Activated CD4-positive, alpha-beta T cell treated with anti-CD3 and anti-CD28 coated beads for 1 hour (primary cell): ENCODE data around the gene PPFIBP1.
"Not testable (repeated sequence)": the region's sequence is repeated elsewhere in the genome, so short reads cannot be mapped to it uniquely, and the experiment has no call there.

ENCODE experiments used
- DNase-seq: peaks from one replicate; pipeline ENCODE4 v3.0.0-alpha.2; 2020

Gene PPFIBP1

DNA sequence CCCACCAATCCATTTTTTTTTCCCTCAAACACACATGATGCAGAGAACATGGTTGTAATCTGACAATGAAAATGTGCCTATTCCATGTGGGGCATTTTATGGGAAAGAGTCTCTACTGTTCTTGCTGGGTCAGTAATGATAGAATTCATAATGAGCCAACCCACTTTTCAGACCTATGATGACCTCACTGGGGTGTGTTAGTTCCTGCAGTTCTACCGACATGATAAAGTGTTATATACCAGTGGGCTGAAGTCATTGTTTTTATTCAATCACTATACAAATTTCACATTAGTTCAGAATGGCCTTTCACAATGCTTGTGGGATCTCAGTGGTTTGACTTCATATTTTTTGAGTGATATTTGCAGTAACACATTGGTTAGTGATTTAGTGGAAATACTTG is 47.5 kb downstream of the PPFIBP1 start:
- no peak for DNase-seq

DNA sequence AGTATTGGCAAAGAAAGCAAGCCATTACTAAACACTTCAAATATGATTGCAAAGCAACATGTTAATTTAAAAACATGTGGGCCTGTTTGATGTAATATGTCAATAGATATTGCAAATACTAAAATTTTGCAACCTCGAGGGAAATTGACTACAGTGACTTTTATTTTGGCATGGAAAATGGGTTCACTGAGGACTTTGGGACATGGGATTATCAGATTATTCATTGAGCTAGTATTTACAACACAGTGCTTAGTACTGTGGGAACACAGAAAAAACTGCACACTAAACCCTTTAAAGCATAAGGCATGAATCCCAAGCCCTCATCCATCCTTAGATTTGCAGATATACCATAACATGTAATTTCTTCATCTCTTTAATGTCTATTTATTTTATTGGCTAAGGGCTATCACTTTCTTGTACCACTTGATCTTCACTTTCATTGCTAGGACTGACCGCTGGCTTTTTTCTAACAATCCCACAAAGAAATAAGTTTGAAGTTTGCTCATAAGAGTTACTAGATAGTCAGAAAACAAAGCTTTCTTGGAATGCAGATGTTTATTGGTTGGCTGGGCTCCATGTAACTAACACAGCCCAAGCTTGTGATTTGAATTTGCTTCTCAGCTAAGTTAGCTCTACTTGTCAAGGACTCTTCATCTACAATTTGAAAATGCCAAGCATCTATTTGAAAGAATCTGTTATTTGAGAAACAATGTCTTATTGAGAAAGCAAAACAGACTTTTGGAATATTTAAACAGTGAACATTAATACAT is 48.7 kb downstream of the PPFIBP1 start:
- DNase-seq = no peak

DNA sequence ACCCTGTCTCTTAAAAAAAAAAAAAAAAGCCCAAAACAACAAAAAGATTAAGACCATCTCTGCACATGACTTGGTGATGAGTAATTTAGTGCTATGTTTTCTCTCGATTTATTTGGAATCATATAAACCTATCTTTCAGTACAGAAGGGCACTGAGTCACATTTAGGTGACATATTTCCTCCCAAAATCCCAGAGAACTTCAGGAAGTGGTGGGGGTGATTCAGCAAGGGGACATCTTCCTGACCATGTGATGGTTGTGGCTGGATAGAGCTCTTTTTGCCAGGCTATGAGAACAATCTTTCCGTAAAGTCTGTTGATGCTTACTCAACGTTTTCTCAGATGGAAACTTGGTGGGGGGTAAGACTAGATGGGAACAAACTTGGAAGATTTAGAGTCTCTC is 50.0 kb downstream of the PPFIBP1 start:
- no peak for DNase-seq

DNA sequence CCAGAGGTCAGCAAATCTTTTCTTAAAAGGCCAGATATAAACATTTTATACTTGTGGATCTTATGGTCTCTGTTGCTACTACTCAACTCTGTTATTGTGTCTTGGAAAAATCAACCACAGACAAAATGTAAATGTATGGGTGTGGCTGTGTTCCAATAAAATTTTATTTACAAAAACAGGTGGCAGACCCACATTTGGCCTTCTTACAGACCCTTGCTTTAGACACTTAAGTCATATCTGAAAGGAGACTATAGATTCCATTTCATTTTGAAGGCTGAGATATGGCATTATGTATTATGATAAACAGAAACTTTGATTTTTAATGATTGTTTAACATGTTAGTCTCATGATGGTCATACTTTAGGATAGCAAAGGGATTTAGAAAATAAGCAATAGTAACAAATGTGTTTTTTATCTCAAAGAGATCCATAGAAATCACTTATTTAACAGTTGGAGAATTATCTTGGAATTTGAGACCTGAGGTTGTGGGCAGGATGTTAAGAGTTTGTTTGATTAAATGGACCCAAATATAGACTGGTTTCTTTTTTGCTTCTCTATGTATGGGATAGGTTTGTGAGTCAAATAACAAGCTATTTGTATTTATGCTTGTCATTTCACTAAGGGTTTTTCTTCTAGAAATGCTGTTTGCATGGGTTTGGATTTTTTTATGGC is 51.2 kb downstream of the PPFIBP1 start:
- no peak for DNase-seq

DNA sequence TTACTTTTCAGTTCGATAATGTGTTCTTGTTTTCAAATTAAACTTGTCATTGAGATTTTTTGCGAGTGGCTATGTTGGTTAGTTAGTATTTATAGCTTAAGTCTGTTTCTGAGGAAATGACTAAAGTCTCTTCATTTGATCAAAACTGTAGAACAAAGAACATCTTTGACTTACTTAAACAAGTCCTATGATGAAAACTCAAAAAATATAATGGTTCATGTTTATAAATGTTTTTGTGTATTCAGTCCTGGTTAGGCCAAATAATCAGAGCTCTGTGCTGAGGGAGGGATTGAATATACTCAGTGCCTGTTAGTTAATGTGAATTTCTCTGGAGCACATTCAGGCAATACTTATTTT is 51.7 kb downstream of the PPFIBP1 start:
- DNase-seq = no peak

DNA sequence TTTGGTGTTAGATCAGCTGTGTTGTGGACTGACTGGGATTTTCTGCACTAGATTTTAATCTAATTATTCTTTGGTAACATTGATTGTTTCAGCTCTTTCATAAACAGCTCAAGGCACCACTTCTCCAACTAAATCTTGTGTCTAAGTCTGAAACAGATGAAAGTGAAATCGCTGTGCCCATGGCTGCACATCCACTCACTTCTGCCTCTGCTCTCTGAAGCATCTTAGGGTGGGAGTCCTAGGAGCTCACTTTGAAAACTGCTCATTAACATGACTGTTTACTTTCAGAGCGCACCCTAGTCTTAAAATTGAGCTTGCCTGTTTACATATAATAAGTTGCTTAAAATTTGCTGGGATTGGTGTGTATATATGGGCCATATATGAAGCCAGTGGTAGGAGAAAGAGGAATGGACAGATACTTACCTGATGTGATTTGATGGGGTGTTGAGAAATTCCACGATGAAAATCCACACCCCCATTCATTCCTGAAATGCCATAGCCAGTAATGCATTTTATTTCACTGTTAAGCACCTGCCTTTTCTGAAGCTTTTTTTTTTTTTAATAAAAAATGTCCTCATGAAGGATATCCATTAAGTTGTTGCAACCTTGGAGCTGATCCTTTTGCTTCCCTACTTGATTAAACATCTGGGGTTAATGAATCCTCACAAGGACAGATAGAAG is 52.8 kb downstream of the PPFIBP1 start:
- no peak for DNase-seq

DNA sequence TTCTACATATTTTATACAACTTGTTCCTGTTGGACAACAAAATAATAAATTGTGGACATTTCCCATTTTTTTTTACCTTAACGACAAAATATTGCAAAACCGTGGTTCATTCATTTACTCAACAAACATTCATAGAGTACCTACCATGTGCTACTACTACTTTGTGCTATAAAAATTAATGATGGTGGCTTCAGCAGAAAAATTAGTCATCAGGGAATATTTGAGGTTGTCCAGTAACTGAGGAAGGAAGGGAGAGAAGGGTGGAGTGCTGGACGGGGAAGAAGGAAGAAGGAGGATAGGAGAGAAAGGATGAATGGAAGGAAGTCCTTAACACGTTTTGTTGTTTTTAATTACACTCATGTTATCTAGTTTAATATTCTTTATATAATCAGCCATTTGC is 53.7 kb downstream of the PPFIBP1 start:
- DNase-seq = no peak

DNA sequence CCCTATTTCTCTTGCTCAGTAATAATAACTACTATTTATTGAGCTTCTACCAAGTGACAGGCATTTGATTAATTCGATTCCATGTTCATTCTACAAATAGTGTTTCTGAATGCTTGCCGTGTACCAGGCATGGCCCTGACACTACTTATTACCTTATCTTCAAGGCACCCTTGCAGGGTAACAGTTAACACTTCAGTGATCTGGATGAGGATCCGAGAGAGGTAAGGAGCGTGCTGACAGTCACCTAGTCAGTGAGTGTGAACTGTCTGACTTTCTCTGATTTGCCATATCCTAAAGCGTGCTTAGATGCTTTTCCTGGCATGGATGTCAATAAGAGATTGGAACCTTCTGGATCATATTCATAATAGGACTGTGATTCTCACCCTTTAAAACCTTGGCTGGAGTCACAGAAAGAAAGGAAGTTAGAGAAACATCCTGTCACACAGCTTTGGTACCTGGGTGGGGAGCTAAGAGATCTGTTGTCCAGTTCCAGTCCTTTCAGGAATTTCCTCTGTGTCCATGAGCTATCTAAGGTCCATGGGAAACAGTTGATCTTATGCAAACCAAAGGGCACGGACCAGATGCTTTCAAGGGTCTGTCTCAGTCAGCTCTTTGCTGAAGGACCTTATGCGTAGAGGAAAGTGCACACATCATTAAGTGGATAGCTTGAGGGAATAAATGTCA is 54.8 kb downstream of the PPFIBP1 start:
- DNase-seq = no peak

DNA sequence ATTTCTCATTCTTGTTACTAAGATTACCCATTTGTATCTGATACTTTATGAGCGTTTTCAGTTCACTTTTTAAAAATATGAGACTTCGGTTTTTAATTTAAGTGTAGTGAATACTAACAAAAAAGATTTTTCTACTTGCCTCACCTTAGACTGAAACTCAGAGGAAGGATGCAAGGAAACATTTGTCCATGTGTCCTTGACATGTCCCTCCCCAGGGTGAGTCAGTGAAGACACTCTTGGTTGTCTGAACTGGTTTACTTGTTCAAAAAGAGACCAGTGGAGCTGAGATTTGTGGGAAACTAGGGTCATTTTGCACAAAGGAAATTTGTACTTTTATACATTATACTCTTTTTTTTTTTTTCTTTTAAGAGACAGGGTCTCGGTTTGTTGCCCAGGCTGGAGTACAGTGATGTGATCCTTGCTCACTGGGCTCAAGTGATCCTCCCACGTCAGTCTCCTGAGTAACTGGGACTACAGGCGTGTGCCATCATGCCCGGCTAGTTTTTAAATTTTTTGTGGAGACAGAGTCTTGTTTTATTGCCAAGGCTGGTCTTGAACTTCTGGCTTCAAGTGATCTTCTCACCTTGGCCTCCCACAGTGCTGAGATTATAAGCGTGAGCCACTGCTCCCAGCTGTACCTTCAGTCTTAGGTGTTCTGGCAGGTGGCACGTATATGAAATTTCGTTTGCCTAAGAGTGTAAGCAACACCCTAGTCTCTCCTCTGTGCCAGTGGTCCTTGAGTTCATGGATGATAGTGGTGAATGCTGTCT is 56.7 kb downstream of the PPFIBP1 start:
- no peak for DNase-seq

DNA sequence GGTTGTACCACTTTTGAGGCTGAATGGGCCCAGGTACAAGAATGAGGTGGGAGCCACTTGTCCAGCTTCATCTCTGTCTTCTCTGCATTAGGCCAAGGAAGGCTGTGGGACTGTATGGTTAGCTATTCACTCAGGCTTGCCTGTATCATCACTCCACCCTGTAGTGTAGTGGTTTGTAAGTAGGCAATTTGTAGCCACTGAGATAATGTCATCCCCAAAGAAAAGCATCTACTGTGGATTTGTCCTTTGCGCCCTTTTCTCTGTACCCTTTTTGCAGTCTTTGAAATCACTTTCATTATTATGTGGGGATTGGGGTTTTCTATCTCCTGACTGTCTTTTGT is 57.3 kb downstream of the PPFIBP1 start:
- not testable (repeated sequence) for DNase-seq

DNA sequence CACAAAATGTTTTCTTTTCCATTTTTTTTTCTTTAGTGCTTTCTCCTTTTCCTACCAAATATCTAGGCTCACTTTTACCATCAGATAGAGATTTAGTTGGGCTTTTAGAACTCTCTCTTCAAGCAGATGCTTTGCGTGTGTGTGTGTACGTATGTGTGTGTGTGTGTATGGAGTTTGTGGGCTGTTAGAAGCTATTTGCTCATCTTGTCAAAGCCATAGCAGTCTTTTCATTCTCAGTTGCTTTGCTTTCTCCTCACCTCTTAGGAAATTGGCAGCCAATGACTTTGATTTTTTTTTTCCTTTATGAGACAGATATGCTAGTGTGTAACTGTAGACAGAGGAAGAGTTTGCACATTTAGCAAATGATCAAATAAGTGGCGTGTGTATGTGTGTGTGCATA is 57.8 kb downstream of the PPFIBP1 start:
- not testable (repeated sequence) for DNase-seq

DNA sequence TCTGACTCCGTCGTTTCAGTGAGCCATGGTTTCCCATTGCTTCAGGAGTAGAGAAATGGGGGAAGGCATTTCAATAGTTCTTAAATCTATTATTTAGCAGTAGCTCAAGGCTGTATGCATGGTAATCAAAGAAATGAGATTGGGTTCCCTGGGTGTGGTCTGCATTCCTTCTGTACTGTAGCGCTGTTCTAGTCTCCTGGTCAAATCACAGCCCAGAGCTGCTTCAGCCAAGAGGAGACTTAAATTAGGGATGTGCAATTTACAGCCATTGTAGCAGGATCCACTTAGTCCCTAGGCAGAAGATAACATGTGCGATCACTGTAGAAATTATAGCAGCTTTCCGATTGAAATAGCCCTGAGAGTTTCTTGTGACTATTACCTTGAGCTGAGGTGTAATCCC is 58.4 kb downstream of the PPFIBP1 start:
- not testable (repeated sequence) for DNase-seq

DNA sequence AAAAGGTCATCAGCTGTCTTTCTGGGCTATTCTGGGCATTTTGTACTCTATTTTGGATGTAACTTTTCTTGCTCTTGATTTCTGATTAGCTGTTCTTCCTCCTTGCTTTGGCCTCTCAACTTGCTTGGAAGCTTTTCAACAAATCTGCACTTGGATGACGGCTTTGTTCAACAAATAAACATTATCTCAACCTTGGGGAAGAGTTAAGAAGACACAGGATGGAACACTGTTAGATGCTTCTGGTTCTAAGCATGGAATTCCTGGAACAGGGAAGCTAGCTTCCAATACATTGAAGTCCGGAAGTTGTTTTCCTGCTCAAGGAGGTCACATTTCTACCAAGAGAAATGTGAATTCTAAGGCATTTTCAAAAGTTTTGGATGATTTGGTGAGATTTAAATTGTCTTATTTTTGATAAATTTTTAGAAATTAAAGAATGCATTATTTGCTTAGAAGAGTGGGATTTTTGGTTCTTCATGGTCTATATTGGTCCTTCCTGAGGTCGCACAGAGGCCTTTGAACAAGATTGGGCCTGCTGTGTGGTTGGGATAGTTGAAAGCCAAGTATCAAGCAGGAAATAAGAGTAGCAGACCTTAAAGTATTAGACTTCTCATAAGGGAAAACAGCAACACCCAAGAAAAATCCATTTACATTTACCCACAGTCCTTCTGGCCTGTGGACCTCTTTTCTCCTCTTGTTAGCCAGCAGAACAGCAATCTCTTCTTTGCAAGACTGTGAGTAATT is 59.2 kb downstream of the PPFIBP1 start:
- no peak for DNase-seq

DNA sequence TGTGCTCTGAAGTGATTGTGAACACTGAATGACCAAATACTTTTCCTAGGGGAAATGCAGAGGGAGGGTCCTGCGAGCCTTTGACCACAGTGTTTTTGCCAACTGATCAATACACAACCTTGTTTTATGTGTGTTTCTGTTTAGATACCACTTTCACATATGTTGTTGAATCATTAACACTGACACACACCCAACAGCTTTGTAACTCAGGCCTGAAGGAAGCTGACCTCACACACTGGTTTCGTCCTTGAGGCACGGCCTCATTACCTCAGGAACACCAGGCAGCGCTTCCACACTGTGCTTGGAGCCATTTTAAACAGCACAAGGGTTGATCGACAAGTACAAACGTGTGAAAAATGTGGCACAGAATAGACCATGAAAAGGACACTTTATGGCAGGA is 60.0 kb downstream of the PPFIBP1 start:
- DNase-seq = no peak

DNA sequence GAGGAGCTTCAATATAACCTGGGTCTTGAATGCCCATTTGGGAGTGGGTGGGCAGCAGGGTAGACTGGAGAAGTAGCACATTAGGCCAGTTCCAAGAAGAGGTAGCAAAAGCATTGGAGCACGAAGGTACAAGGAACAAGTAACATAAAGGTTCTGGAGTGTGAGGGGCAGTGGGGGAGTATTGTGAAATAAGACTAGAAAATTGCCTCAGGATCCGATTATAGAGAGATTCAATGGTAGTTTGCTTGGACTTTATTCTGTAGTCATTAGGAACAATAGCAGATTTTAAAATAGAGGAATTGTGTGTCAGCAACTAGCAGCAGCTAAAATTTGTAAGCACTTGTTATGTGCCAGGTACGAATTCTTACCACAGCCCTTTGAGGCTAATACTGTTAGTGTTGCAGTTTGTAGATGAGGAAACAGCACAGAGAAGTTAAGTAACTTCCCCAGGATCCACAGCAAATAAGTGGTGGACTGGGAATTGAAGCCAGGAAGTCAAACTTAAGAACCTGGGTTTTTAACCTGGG is 61.8 kb downstream of the PPFIBP1 start:
- no peak for DNase-seq

DNA sequence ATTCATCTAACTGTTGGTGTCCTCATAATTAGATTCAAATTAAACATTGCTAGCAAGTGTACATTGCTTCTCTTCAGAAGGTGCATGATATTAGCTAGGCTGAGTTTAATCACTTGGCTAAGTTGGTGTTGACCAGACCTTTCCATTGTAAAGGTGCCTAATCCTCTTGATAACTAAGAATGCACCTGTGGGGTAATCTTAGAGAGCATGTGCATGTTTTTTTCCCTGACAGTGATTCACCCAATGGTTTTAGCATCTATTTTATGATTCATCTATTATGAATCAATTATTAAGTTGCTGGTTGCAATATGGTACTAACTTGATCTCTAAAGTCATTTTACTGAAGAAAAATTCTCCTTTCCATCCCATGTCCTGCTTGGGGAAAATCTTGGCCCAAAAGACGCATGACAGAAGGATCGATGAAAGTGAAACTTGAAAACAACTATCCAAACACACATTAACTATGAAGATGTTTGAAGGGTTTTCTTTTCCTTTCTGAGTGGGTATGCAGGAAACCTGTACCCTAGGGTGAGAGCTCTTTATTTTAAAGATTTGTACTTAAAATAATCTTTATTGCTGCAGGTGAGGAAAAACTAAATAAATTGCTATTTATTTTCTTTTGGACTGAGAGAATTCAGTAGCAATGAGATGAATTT is 64.2 kb downstream of the PPFIBP1 start:
- not testable (repeated sequence) for DNase-seq

DNA sequence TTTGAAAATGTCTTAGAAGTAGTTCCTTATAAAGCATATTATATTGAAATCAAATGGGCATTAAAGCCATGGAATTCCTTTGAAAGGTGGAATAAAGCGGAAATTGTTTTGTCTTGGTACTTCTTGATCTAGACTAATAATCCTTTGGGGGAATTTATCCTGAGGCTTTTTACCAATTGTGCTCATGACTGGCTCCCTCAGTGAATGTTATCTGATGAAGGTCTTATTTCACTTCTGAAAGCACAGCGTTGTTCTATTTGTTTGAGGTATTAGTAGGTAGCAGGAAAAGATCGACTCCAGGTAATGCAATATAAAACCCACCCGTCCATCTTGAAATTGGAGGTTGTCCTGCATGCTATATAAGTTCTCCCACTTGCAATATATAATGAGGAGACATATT is 64.8 kb downstream of the PPFIBP1 start:
- no peak for DNase-seq

DNA sequence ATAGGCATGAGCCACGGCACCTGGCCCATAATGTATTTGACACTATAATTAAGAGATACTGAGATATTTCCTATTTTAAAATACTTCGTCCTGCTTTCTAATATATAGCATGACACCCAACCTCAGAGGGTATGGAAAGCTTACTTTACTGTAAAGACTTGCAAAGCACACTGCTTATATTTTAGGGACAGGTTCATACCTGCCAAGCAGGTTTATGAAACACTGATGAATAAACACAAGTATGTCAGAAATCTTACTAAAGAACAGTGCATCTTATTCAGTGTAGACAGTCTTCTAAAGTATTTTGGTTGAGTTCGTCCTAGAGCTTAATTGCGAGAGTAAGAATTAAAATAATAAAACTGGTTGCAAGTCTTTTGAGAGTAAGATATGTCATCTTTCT is 65.4 kb downstream of the PPFIBP1 start:
- DNase-seq = no peak

DNA sequence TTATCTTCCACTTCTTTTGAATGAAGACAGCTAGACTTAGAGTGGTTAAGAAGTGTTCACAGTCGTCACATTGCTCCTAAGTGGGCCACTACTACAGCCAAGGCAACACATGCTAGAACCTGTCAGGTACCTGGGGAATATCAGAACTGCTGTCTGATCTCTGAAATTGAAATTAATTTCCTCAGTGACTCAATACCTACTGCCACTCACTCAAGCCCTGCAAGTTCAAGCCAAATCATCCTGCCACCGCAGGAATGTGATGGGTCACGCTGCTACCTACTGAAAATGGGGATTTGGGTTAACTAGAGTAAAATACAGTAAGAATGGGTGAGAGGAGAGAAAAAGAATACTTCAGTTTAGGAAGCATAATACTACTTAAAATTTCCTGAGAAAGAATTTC is 67.7 kb downstream of the PPFIBP1 start:
- not testable (repeated sequence) for DNase-seq

DNA sequence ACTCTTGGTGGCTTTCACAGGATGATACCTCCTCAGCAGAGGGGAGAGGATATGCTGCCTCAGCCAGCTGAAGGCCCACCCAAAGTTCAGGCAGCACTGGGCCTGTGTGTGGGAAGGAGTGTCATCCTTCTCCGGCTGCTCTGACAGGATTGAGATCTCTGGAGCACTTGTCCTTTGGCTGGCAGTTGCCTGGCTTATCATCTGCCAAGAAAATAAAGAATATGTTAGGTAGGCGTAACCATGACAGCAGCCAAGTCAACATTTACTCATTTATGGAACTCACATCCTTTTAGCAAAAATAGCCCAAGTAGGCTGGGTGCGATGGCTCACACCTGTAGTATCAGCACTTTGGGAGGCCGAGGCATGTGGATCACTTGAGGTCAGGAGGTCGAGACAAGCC is 68.5 kb downstream of the PPFIBP1 start:
- DNase-seq = no peak

DNA sequence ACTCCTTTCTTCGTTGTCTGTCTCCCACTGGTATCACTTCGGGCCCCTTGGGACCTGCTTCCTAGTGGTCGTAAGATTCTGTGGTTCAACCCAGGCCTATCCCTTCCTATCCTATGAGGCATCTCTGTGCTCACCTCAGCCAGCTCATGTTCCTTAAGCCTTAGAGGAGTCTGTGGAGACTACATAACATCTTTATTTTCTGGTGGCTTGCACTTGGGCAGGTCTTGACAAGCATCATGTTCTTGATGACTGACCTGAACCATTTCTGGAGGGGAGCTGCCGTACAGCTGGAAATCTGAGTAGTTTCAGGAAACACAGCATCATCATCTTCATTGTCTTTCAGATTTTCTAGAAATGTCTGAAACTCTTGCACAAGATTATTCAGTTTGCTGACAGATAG is 69.3 kb downstream of the PPFIBP1 start:
- DNase-seq = no peak
